NOMO-1 (cell line): Measurements from ENCODE around the gene RGCC.
"Not testable (repeated sequence)": the region's sequence is repeated elsewhere in the genome, so short reads cannot be mapped to it uniquely, and the experiment has no call there.

Source experiments
- DNase-seq, 2 experiments: peaks; one replicate each; lab custom pipeline; 2025; ENCODE audit not compliant: unreplicated experiment in 2 of 2; lab: John Stamatoyannopoulos, UW

Gene RGCC

GRCh38 chr13:41456768-41457588 lies at the start of gene RGCC:
Gene RGCC, plus strand, starts transcription at chr13:41457550. Its CDS starts 158 bp downstream, at chr13:41457708.
- DNase-seq, result peak; percentile 83 to 85

- no peak for DNase-seq
These were observed 49.2 kb upstream of the RGCC start for GRCh38 chr13:41408121-41408520.

GRCh38 chr13:41408746-41409145 lies 48.6 kb upstream of the RGCC start:
- no peak for DNase-seq

- DNase-seq, result no peak
These were observed 47.7 kb upstream of the RGCC start for GRCh38 chr13:41409611-41410010.

GRCh38 chr13:41411060-41411459 lies 46.3 kb upstream of the RGCC start:
- DNase-seq, result no peak

GRCh38 chr13:41411522-41411921 lies 45.8 kb upstream of the RGCC start:
- no peak for DNase-seq

- DNase-seq, result no peak
These were observed 43.5 kb upstream of the RGCC start for GRCh38 chr13:41413872-41414271.

GRCh38 chr13:41416276-41416675 lies 41.1 kb upstream of the RGCC start:
- DNase-seq, result no peak

GRCh38 chr13:41418027-41418426 lies 39.3 kb upstream of the RGCC start:
- no peak for DNase-seq

- DNase-seq, result no peak
These were observed 38.6 kb upstream of the RGCC start for GRCh38 chr13:41418731-41419130.

GRCh38 chr13:41419206-41419605 lies 38.1 kb upstream of the RGCC start:
- DNase-seq, result no peak

GRCh38 chr13:41420146-41420545 lies 37.2 kb upstream of the RGCC start:
- DNase-seq, result no peak

- DNase-seq, result not testable (repeated sequence)
These were observed 36.0 kb upstream of the RGCC start for GRCh38 chr13:41421330-41421729.

- not testable (repeated sequence) for DNase-seq
These were observed 35.4 kb upstream of the RGCC start for GRCh38 chr13:41421983-41422382.

- not testable (repeated sequence) for DNase-seq
These were observed 34.1 kb upstream of the RGCC start for GRCh38 chr13:41423259-41423658.

- DNase-seq, result not testable (repeated sequence)
These were observed 32.7 kb upstream of the RGCC start for GRCh38 chr13:41424675-41425074.

GRCh38 chr13:41426047-41426446 lies 31.3 kb upstream of the RGCC start:
- no peak for DNase-seq

- DNase-seq, result no peak
These were observed 29.7 kb upstream of the RGCC start for GRCh38 chr13:41427666-41428065.

GRCh38 chr13:41428155-41428554 lies 29.2 kb upstream of the RGCC start:
- no peak for DNase-seq

- DNase-seq, result not testable (repeated sequence)
These were observed 23.3 kb upstream of the RGCC start for GRCh38 chr13:41434030-41434429.

GRCh38 chr13:41434831-41435520 lies 22.4 kb upstream of the RGCC start:
- no peak for DNase-seq

GRCh38 chr13:41443969-41444368 lies 13.4 kb upstream of the RGCC start:
- no peak for DNase-seq
